Measurements from ENCODE around the gene LIX1L. TPM values are rescaled to one million over a fixed set of nuclear protein-coding genes. Genes with fewer than 3 reads are reported as not detected.

Gene LIX1L
- total RNA-seq, 2 donors from 2014 or later = 43.4 to 61.2 TPM

GRCh38 chr1:145918144-145918991 is 39.4 kb downstream of the LIX1L start, which contains the start of gene PEX11B:
Gene PEX11B (minus strand): TSS chr1:145918717. CDS start chr1:145918688, 29 bp downstream.
- H3K36me3 Mint-ChIP-seq (ENCODE audit: low read depth) = peaks cover 68% of the 10 kb centered on the region
- peak within 1 kb of the TSS; percentile 95 for H3K4me3 Mint-ChIP-seq
- H3K27me3 Mint-ChIP-seq = no peaks in the 10 kb centered on the region
- peak within 1 kb of the TSS; percentile 96 for H3K27ac Mint-ChIP-seq
- peaks cover 12% of the 10 kb centered on the region for H3K4me1 Mint-ChIP-seq
- ATAC-seq (replicated peaks) = peak; percentile 95
- no peaks in the 10 kb centered on the region for H3K9me3 Mint-ChIP-seq

- H3K27ac Mint-ChIP-seq = peak overlapping the region; percentile 96
- no peaks in the 10 kb centered on the region for H3K9me3 Mint-ChIP-seq
- peak overlapping the region; percentile 95 for H3K4me3 Mint-ChIP-seq
- peaks cover 12% of the 10 kb centered on the region for H3K4me1 Mint-ChIP-seq
- H3K36me3 Mint-ChIP-seq (ENCODE audit: low read depth) = peaks cover 68% of the 10 kb centered on the region
- no peaks in the 10 kb centered on the region for H3K27me3 Mint-ChIP-seq
- ATAC-seq (replicated peaks) = no peak
These were observed 40.2 kb downstream of the LIX1L start for GRCh38 chr1:145917595-145917994.

GRCh38 chr1:145916745-145917144 is 41.1 kb downstream of the LIX1L start:
- Mint-ChIP-seq H3K36me3 (ENCODE audit: low read depth) (peaks cover 68% of the 10 kb centered on the region), H3K4me1 (peaks cover 12% of the 10 kb centered on the region), H3K27me3 (no peaks in the 10 kb centered on the region), H3K4me3 (peak overlapping the region; percentile 95), H3K9me3 (no peaks in the 10 kb centered on the region), H3K27ac (peak overlapping the region; percentile 96)
- ATAC-seq (replicated peaks) = no peak

GRCh38 chr1:145912128-145912641 is 45.6 kb downstream of the LIX1L start:
- no peaks in the 10 kb centered on the region for H3K27me3 Mint-ChIP-seq
- peaks cover 73% of the 10 kb centered on the region for H3K36me3 Mint-ChIP-seq (ENCODE audit: low read depth)
- ATAC-seq (replicated peaks) = no peak
- peaks cover 16% of the 10 kb centered on the region for H3K4me1 Mint-ChIP-seq
- no peaks in the 10 kb centered on the region for H3K9me3 Mint-ChIP-seq
- no peak overlapping the region for H3K4me3 Mint-ChIP-seq
- no peak overlapping the region for H3K27ac Mint-ChIP-seq

GRCh38 chr1:145908653-145909052 is 49.2 kb downstream of the LIX1L start:
- Mint-ChIP-seq H3K27ac (no peak overlapping the region), H3K36me3 (ENCODE audit: low read depth) (peaks cover 39% of the 10 kb centered on the region), H3K4me1 (peaks cover 4% of the 10 kb centered on the region), H3K4me3 (no peak overlapping the region), H3K9me3 (no peaks in the 10 kb centered on the region), H3K27me3 (no peaks in the 10 kb centered on the region)
- no peak for ATAC-seq (replicated peaks)

- Mint-ChIP-seq H3K4me1 (peaks cover 4% of the 10 kb centered on the region), H3K27me3 (no peaks in the 10 kb centered on the region), H3K4me3 (no peak overlapping the region), H3K27ac (no peak overlapping the region), H3K9me3 (no peaks in the 10 kb centered on the region), H3K36me3 (ENCODE audit: low read depth) (peaks cover 25% of the 10 kb centered on the region)
- ATAC-seq (replicated peaks) = no peak
These were observed 50.7 kb downstream of the LIX1L start for GRCh38 chr1:145906954-145907753.

- H3K27me3 Mint-ChIP-seq = no peaks in the 10 kb centered on the region
- H3K27ac Mint-ChIP-seq = no peak overlapping the region
- peaks cover 12% of the 10 kb centered on the region for H3K36me3 Mint-ChIP-seq (ENCODE audit: low read depth)
- ATAC-seq (replicated peaks) = no peak
- H3K4me3 Mint-ChIP-seq = no peak overlapping the region
- H3K4me1 Mint-ChIP-seq = no peaks in the 10 kb centered on the region
- H3K9me3 Mint-ChIP-seq = no peaks in the 10 kb centered on the region
These were observed 56.4 kb downstream of the LIX1L start for GRCh38 chr1:145901312-145902021.

GRCh38 chr1:145898756-145899155 is 59.1 kb downstream of the LIX1L start:
- no peak overlapping the region for H3K4me3 Mint-ChIP-seq
- peaks cover 12% of the 10 kb centered on the region for H3K36me3 Mint-ChIP-seq (ENCODE audit: low read depth)
- no peak for ATAC-seq (replicated peaks)
- H3K27me3 Mint-ChIP-seq = no peaks in the 10 kb centered on the region
- no peak overlapping the region for H3K27ac Mint-ChIP-seq
- no peaks in the 10 kb centered on the region for H3K9me3 Mint-ChIP-seq
- no peaks in the 10 kb centered on the region for H3K4me1 Mint-ChIP-seq

GRCh38 chr1:145897969-145898368 is 59.8 kb downstream of the LIX1L start:
- no peak overlapping the region for H3K4me3 Mint-ChIP-seq
- no peak overlapping the region for H3K27ac Mint-ChIP-seq
- H3K27me3 Mint-ChIP-seq = no peaks in the 10 kb centered on the region
- no peaks in the 10 kb centered on the region for H3K4me1 Mint-ChIP-seq
- peaks cover 12% of the 10 kb centered on the region for H3K36me3 Mint-ChIP-seq (ENCODE audit: low read depth)
- no peaks in the 10 kb centered on the region for H3K9me3 Mint-ChIP-seq
- ATAC-seq (replicated peaks) = no peak

GRCh38 chr1:145895471-145895870 is 62.3 kb downstream of the LIX1L start:
- H3K9me3 Mint-ChIP-seq = no peaks in the 10 kb centered on the region
- H3K4me1 Mint-ChIP-seq = no peaks in the 10 kb centered on the region
- no peaks in the 10 kb centered on the region for H3K27me3 Mint-ChIP-seq
- peaks cover 6% of the 10 kb centered on the region for H3K36me3 Mint-ChIP-seq (ENCODE audit: low read depth)
- no peak overlapping the region for H3K4me3 Mint-ChIP-seq
- no peak for ATAC-seq (replicated peaks)
- H3K27ac Mint-ChIP-seq = no peak overlapping the region

- Mint-ChIP-seq H3K36me3 (ENCODE audit: low read depth) (peaks cover 6% of the 10 kb centered on the region), H3K4me1 (no peaks in the 10 kb centered on the region), H3K27ac (no peak overlapping the region), H3K27me3 (no peaks in the 10 kb centered on the region), H3K9me3 (no peaks in the 10 kb centered on the region), H3K4me3 (no peak overlapping the region)
- ATAC-seq (replicated peaks) = no peak
These were observed 64.3 kb downstream of the LIX1L start for GRCh38 chr1:145893306-145894055.

- ATAC-seq (replicated peaks) = no peak
- H3K36me3 Mint-ChIP-seq (ENCODE audit: low read depth) = peaks cover 4% of the 10 kb centered on the region
- H3K27ac Mint-ChIP-seq = no peak overlapping the region
- H3K4me3 Mint-ChIP-seq = no peak overlapping the region
- no peaks in the 10 kb centered on the region for H3K9me3 Mint-ChIP-seq
- no peaks in the 10 kb centered on the region for H3K4me1 Mint-ChIP-seq
- H3K27me3 Mint-ChIP-seq = no peaks in the 10 kb centered on the region
These were observed 65.2 kb downstream of the LIX1L start for GRCh38 chr1:145892486-145893087.

Data from activated T-helper 17 cell treated with anti-CD3 and anti-CD28 coated beads, Interleukin-2, amount 50 U/mL, for 72 hours (primary cell).